Breast epithelium (tissue), 4 donors: ENCODE measurements around the gene FOSL1. TPM values are rescaled to one million over a fixed set of nuclear protein-coding genes. Genes with fewer than 3 reads are reported as not detected.

Source experiments
- DNase-seq, 2 donors: peaks; one replicate each; pipeline ENCODE4 v3.0.0-alpha.2; 2019; ENCODE audit warnings: low spot score in 2 of 2
- H3K27ac ChIP-seq, 2 donors: fragments of 200-600 bp; sonication (generic) in 1 of 2; one replicate each; pipeline ENCODE4 v1.5.1; 2016 to 2019; ENCODE audit warnings: mild to moderate bottlenecking in 1 of 2
- H3K27me3 ChIP-seq, 2 donors: fragments of 200-600 bp; sonication (generic) in 1 of 2; one replicate each; pipeline versions ENCODE4 v1.5.1 to v1.6.0; 2017 to 2019; ENCODE audit warnings: control low read depth in 1 of 2, mild to moderate bottlenecking in 1 of 2
- H3K36me3 ChIP-seq: fragments of 200-600 bp; one replicate; pipeline ENCODE4 v1.5.1; 2019
- H3K4me1 ChIP-seq, 2 donors: fragments of 200-600 bp; sonication (generic); one replicate each; pipeline ENCODE4 v1.5.1; 2016 to 2019; ENCODE audit warnings: control low read depth in 1 of 2
- H3K4me3 ChIP-seq, 3 donors: fragments of 200-600 bp; sonication (generic); 1 replicate in 2 of 3; 2 replicates in 1 of 3; pipeline ENCODE4 v1.5.1; 2016 to 2019; ENCODE audit warnings: mild to moderate bottlenecking in 3 of 3, moderate library complexity in 2 of 3
- H3K9me3 ChIP-seq, 2 donors: fragments of 200-600 bp; sonication (generic) in 1 of 2; one replicate each; pipeline ENCODE4 v1.5.1; 2016 to 2019; ENCODE audit warnings: control low read depth in 1 of 2
- POLR2A ChIP-seq: fragments of 450-650 bp; IDR thresholded peaks from one replicate; pipeline ENCODE4 v1.6.1; 2016; ENCODE audit warnings: antibody characterized with exemption, mild to moderate bottlenecking, moderate library complexity
- POLR2AphosphoS5 ChIP-seq, 3 donors: sonication (generic); formaldehyde crosslinking; IDR thresholded peaks; one replicate each; pipeline ENCODE4 v1.6.1; 2017; ENCODE audit warnings: antibody characterized with exemption in 3 of 3
- intact Hi-C: fragments of 100-400 bp; cut with DNase I; formaldehyde crosslinking; loops from one replicate; pipeline ENCODE4 v1.15.1; 2023; ENCODE audit warnings: low total_unique reads
- total RNA-seq, 3 donors: library from RNA; depleted of rRNA; stranded (reverse); fragments of >200 nt; gene quantifications; one replicate each; pipeline ENCODE4 v1.1.0, GENCODE V29; 2016
- TF ChIP-seq, protein P1 (sequence below), 3 donors: fragments of 450-650 bp; IDR thresholded peaks; one replicate each; pipeline ENCODE4 v1.5.1; 2016 to 2017; ENCODE audit warnings: antibody characterized with exemption in 3 of 3, mild to moderate bottlenecking in 3 of 3, moderate library complexity in 3 of 3

Gene FOSL1
- 10 to 100 TPM in 1 of 3 donors, 1 to 10 TPM in 2; 2.4 to 17.0 (median 7.2) TPM for total RNA-seq

DNA sequence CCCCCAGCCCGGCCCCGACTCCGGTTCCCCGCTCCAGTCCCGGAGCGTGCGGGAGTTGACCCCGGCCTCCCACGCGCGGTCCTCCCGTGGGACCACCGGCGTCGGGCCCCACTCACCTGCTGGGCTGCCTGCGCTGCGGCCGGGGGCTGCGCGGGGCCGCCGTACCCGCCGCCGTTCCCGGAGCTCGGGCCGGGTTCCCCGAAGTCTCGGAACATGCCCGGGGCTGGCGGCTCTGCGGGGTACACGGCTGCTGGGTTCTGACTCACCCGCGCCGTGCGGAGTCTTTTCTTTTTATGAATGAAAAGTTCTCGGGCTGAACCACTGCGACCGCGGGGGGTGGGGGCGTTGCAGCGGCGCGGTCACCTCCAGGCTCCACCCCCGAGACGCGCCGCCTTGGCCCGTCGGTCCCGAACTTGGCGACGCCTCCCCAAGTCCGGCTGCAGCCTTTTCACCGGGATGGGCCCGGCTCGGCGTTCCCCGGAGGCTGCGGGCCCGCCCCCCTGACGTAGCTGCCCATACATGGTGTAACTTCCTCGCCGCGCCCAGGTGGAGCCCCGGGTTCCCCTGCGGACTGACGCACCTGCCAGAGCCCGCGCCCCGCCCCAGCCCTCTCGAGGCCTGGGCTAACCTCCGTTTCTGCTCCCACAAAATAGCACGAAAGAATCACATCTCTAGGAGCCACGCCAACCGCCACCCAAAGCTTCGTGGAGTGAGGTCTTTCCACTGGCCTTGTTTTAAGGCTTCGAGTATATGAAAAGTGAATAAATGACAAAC is at the start of gene FOSL1:
TSS of gene FOSL1 (minus strand) at position 264 of the 774 bp plus-strand sequence. CDS start at position 215, 49 bp downstream.
- peaks cover 0 to 6% of the 10 kb centered on the region in 2 donors for H3K4me1 ChIP-seq
- H3K4me3 ChIP-seq: peak within 1 kb of the TSS; percentile 52 to 89 (median 53)
- peak; percentile 87 to 90 for DNase-seq
- peak within 1 kb of the TSS; percentile 46 to 82 for H3K27ac ChIP-seq
- no peak for TF ChIP-seq POLR2A
- TF ChIP-seq, protein P1, sequence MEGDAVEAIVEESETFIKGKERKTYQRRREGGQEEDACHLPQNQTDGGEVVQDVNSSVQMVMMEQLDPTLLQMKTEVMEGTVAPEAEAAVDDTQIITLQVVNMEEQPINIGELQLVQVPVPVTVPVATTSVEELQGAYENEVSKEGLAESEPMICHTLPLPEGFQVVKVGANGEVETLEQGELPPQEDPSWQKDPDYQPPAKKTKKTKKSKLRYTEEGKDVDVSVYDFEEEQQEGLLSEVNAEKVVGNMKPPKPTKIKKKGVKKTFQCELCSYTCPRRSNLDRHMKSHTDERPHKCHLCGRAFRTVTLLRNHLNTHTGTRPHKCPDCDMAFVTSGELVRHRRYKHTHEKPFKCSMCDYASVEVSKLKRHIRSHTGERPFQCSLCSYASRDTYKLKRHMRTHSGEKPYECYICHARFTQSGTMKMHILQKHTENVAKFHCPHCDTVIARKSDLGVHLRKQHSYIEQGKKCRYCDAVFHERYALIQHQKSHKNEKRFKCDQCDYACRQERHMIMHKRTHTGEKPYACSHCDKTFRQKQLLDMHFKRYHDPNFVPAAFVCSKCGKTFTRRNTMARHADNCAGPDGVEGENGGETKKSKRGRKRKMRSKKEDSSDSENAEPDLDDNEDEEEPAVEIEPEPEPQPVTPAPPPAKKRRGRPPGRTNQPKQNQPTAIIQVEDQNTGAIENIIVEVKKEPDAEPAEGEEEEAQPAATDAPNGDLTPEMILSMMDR (IDR thresholded peaks at IDR 0.05): no peak
- peak in 2 of 3 donors; percentile 37 to 49 for TF ChIP-seq POLR2AphosphoS5 (IDR thresholded peaks at IDR 0.05)
- H3K27me3 ChIP-seq: peaks cover 0 to 8% of the 10 kb centered on the region in 2 donors
- intact Hi-C loops: no loop called here
- no peaks in the 10 kb centered on the region for H3K9me3 ChIP-seq
- H3K36me3 ChIP-seq: no peaks in the 10 kb centered on the region

DNA sequence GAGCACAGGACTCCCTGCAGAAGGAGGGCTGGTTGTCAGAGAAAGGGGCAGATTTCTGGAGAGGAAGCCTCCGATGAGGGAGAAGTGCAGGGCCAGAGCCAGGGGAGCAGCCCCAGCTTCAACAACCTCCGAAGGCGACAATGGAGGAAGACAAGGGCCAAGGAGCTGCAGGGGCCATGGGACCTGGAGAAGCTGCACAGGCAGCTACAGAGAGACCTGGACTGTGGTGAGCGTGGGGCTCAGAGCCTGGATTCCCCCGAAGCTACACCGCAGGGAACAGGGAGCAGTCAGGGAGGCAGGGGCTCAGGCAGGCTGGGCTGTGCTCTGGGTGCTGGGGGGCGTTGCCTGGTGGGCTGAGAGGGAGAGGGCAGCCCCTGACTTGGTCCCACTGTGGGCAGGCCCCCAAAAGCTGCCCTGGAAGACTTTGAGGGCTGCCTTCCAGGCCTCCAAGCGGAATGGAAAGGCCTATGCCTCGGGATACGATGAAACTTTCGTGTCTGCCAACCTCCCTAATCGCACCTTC is 47.5 kb upstream of the FOSL1 start:
- H3K36me3 ChIP-seq: no peaks in the 10 kb centered on the region
- intact Hi-C loops: no loop called here
- no peak overlapping the region for H3K4me3 ChIP-seq
- no peak overlapping the region for H3K27ac ChIP-seq
- peaks cover 0 to 5% of the 10 kb centered on the region in 2 donors for H3K27me3 ChIP-seq
- no peaks in the 10 kb centered on the region for H3K9me3 ChIP-seq
- TF ChIP-seq POLR2AphosphoS5 (IDR thresholded peaks at IDR 0.05) (no peak), POLR2A (no peak)
- TF ChIP-seq, protein P1 (IDR thresholded peaks at IDR 0.05): no peak
- DNase-seq: no peak
- H3K4me1 ChIP-seq: no peaks in the 10 kb centered on the region

DNA sequence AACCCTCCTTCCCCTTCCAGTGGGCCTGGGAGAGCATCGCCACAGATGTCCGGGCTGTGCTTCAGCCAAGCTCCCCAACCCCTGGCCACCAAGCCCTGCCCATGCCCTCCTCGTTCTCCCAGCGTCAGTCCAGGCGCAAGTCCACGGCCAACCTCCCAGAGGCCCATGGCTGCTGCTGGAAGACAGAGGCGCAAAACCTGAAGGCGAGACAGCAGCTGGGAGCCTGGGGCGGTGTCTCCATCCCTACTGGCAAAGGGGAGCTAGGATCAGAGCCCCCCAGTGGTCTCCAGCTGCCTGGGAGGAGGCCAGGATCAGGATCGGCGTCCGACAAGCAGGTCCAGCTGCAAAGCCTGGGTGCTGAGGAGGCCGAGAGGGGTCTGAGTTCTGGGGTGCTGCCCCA is 46.9 kb upstream of the FOSL1 start:
- no peak overlapping the region for H3K27ac ChIP-seq
- H3K4me3 ChIP-seq: no peak overlapping the region
- no peaks in the 10 kb centered on the region for H3K36me3 ChIP-seq
- H3K4me1 ChIP-seq: no peaks in the 10 kb centered on the region
- TF ChIP-seq POLR2AphosphoS5 (IDR thresholded peaks at IDR 0.05) (no peak), POLR2A (no peak)
- TF ChIP-seq, protein P1 (IDR thresholded peaks at IDR 0.05): no peak
- intact Hi-C loops: no loop called here
- peaks cover 0 to 5% of the 10 kb centered on the region in 2 donors for H3K27me3 ChIP-seq
- H3K9me3 ChIP-seq: no peaks in the 10 kb centered on the region
- no peak for DNase-seq

DNA sequence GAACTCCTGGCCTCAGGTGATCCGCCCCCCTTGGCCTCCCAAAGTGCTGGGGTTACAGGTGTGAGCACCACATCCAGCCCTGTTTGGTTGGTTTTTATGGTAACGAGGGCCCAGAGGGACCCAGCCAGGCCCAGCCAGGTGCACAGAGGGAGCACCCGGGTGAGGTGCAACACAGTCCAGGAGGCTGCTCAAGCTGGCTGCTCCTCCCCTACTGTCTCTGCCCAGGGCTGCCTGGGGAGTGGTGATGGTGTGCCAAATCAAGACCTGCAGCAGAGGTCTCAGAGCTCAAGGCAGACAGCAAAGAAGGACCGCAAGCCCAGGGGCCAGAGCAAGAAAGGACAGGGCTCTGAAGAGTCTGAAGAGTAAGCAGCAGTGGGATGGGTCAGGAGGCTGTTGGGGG is 46.5 kb upstream of the FOSL1 start:
- TF ChIP-seq POLR2A: no peak
- TF ChIP-seq POLR2AphosphoS5 (IDR thresholded peaks at IDR 0.05): no peak
- TF ChIP-seq, protein P1 (IDR thresholded peaks at IDR 0.05): no peak
- DNase-seq: no peak
- intact Hi-C loops: no loop called here

DNA sequence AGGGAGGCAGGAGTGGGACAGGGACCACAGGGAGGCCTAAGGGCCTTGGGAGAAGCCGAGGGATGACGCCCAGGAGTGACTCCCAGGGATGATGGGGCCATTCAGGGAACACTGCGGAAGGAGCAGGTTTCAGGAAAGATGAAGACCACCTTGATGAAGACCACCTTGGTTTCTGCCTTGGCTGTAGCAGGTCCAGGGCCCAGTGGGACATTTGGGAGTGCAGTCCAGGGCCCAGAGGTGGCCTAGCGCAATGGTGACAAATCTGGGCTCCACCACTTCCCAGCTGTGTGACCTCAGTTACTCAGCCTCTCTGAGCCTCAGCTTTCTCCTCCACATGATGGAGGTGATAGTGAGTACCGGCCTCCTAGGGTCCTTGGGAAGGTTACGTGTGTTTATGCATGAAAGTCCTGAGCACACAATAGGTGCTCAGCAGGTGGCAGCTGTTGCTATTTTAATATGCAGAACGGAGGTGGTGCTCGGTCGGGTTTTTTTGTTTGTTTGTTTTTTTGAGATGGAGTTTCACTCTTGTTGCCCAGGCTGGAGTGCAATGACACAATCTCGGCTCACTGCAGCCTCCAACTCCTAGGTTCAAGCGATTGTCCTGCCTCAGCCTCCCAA is 45.9 kb upstream of the FOSL1 start:
- intact Hi-C loops: no loop called here
- H3K4me1 ChIP-seq: no peaks in the 10 kb centered on the region
- no peak for DNase-seq
- TF ChIP-seq, protein P1 (IDR thresholded peaks at IDR 0.05): no peak
- TF ChIP-seq POLR2AphosphoS5 (IDR thresholded peaks at IDR 0.05) (no peak), POLR2A (no peak)
- H3K36me3 ChIP-seq: no peaks in the 10 kb centered on the region
- no peaks in the 10 kb centered on the region for H3K9me3 ChIP-seq
- no peak overlapping the region for H3K27ac ChIP-seq
- peaks cover 0 to 5% of the 10 kb centered on the region in 2 donors for H3K27me3 ChIP-seq
- H3K4me3 ChIP-seq: no peak overlapping the region

More for the DNA sequence above, 46.5 kb upstream of the FOSL1 start:
- Histone ChIP-seq H3K36me3 (no peaks in the 10 kb centered on the region), H3K27me3 (peaks cover 0 to 5% of the 10 kb centered on the region in 2 donors), H3K4me3 (no peak overlapping the region), H3K9me3 (no peaks in the 10 kb centered on the region), H3K4me1 (no peaks in the 10 kb centered on the region), H3K27ac (no peak overlapping the region)
